H1 (cell line): ENCODE measurements around the gene AGFG2. TPM values are rescaled to one million over a fixed set of nuclear protein-coding genes. Genes with fewer than 3 reads are reported as not detected.

Experiments
- CTCF ChIA-PET: fragments of 300-600 bp; sonication (Branson Sonifier 250); formaldehyde crosslinking; loops from one replicate; lab custom pipeline; 2021; ENCODE audit not compliant: partially characterized antibody; lab: Charles Lee
- POLR2A ChIA-PET: fragments of 300-600 bp; sonication (Branson Sonifier 250); formaldehyde crosslinking; loops from one replicate; lab custom pipeline; 2021; ENCODE audit warnings: inconsistent platforms; ENCODE audit not compliant: partially characterized antibody; lab: Charles Lee
- DNase-seq, 2 experiments: peaks; one replicate each; pipeline versions ENCODE4 v3.0.0 to v3.0.0-alpha.2; 2010 to 2022; ENCODE audit warnings: low spot score in 2 of 2, low read depth in 1 of 2, mixed read lengths in 1 of 2
- FAIRE-seq: peaks from 2 replicates; lab custom pipeline; 2011; peaks lifted over from hg19 to GRCh38; lab: Jason Lieb, UNC
- H2AFZ ChIP-seq: 2 replicates; pipeline ENCODE4 v1.8.1; 2012; ENCODE audit warnings: low read length, inconsistent platforms
- H2AK5ac ChIP-seq: 2 replicates; pipeline ENCODE4 v1.6.1; 2013; ENCODE audit warnings: low read depth, low read length
- H2BK120ac ChIP-seq: replicated peaks from 2 replicates; pipeline ENCODE3; 2013; ENCODE audit warnings: low read depth, low read length, inconsistent platforms
- H2BK12ac ChIP-seq: 2 replicates; pipeline ENCODE4 v1.6.1; 2013; ENCODE audit warnings: low read depth, low read length
- H2BK15ac ChIP-seq: 2 replicates; pipeline ENCODE4 v1.6.1; 2013; ENCODE audit warnings: low read length
- H2BK20ac ChIP-seq: 2 replicates; pipeline ENCODE4 v1.6.1; 2013; ENCODE audit warnings: low read length
- H2BK5ac ChIP-seq: 2 replicates; pipeline ENCODE4 v1.6.1; 2013; ENCODE audit warnings: low read depth, low read length
- H3K14ac ChIP-seq: 2 replicates; pipeline ENCODE4 v1.6.1; 2013; ENCODE audit warnings: inconsistent platforms; ENCODE audit not compliant: insufficient read length
- H3K18ac ChIP-seq: 2 replicates; pipeline ENCODE4 v1.6.1; 2013; ENCODE audit warnings: low read length; ENCODE audit errors: extremely low read depth
- H3K23ac ChIP-seq: 2 replicates; pipeline ENCODE4 v1.6.1; 2013; ENCODE audit warnings: inconsistent platforms; ENCODE audit not compliant: insufficient read length
- H3K23me2 ChIP-seq: 2 replicates; pipeline ENCODE4 v1.6.1; 2013; ENCODE audit warnings: low read depth, low read length
- H3K27ac ChIP-seq: 2 replicates; pipeline ENCODE4 v1.6.1; 2011; ENCODE audit warnings: low read depth, low read length, inconsistent platforms
- H3K27me3 ChIP-seq, 4 experiments: replicated peaks in 1 of 4; 1 replicate in 1 of 4; 2 replicates in 3 of 4; pipeline versions ENCODE4 v1.6.1 to v1.8.1; 2011 to 2013; ENCODE audit warnings: low read length in 3 of 4, mild to moderate bottlenecking in 3 of 4, inconsistent platforms in 2 of 4, mixed read lengths in 2 of 4, moderate library complexity in 1 of 4; ENCODE audit not compliant: control insufficient read depth in 3 of 4, insufficient read depth in 3 of 4; ENCODE audit errors: extremely low read depth in 1 of 4
- H3K36me3 ChIP-seq, 4 experiments: 2 replicates each; pipeline versions ENCODE4 v1.6.1 to v1.8.1; 2011 to 2013; ENCODE audit warnings: mild to moderate bottlenecking in 4 of 4, low read length in 3 of 4, moderate library complexity in 2 of 4, control low read depth in 1 of 4, inconsistent platforms in 1 of 4; ENCODE audit not compliant: insufficient read depth in 4 of 4, control insufficient read depth in 2 of 4
- H3K4ac ChIP-seq: replicated peaks from 2 replicates; pipeline ENCODE3; 2013; ENCODE audit warnings: low read length, low read depth, mixed read lengths, inconsistent platforms; ENCODE audit not compliant: insufficient read length
- H3K4me1 ChIP-seq, 4 experiments: replicated peaks in 1 of 4; 1 replicate in 1 of 4; 2 replicates in 3 of 4; pipeline versions ENCODE4 v1.6.1 to v1.8.1; 2011 to 2013; ENCODE audit warnings: low read length in 3 of 4, inconsistent platforms in 2 of 4, mixed read lengths in 1 of 4; ENCODE audit not compliant: insufficient read depth in 4 of 4, control insufficient read depth in 3 of 4
- H3K4me2 ChIP-seq, 2 experiments: 2 replicates each; pipeline versions ENCODE4 v1.6.1 to v1.8.1; 2011 to 2013; ENCODE audit warnings: low read depth in 2 of 2, low read length in 2 of 2, control low read depth in 1 of 2, inconsistent platforms in 1 of 2, mild to moderate bottlenecking in 1 of 2; ENCODE audit not compliant: insufficient read depth in 1 of 2
- H3K4me3 ChIP-seq, 4 experiments: fragments of 200-600, 300-600 bp in 1 of 4; sonication (generic), shearing (Covaris generic), sonication (Bioruptor Twin) in 1 of 4; 2 replicates each; pipeline versions ENCODE4 v1.5.1 to v1.8.1; 2011 to 2016; ENCODE audit warnings: low read length in 4 of 4, low read depth in 3 of 4, control low read depth in 2 of 4, inconsistent platforms in 2 of 4, mild to moderate bottlenecking in 2 of 4, mixed read lengths in 1 of 4, moderate library complexity in 1 of 4; ENCODE audit not compliant: insufficient read depth in 2 of 4; ENCODE audit errors: extremely low read depth in 1 of 4
- H3K56ac ChIP-seq: replicated peaks from 2 replicates; pipeline ENCODE3; 2013; ENCODE audit warnings: low read depth, mild to moderate bottlenecking, mixed read lengths, low read length, inconsistent platforms; ENCODE audit not compliant: insufficient read length
- H3K79me1 ChIP-seq: 2 replicates; pipeline ENCODE4 v1.6.1; 2013; ENCODE audit warnings: low read depth, low read length, control low read depth
- H3K79me2 ChIP-seq, 2 experiments: 2 replicates each; pipeline versions ENCODE4 v1.6.1 to v1.8.1; 2012 to 2013; ENCODE audit warnings: low read length in 2 of 2, mild to moderate bottlenecking in 2 of 2, inconsistent platforms in 1 of 2; ENCODE audit not compliant: insufficient read depth in 2 of 2, control insufficient read depth in 1 of 2
- H3K9ac ChIP-seq, 4 experiments: replicated peaks in 1 of 4; 1 replicate in 1 of 4; 2 replicates in 3 of 4; pipeline versions ENCODE4 v1.6.1 to v1.8.1; 2011 to 2013; ENCODE audit warnings: low read depth in 3 of 4, low read length in 3 of 4, control low read depth in 2 of 4, mild to moderate bottlenecking in 2 of 4, moderate library complexity in 2 of 4, inconsistent platforms in 1 of 4; ENCODE audit errors: extremely low read depth in 1 of 4
- H3K9me3 ChIP-seq, 2 experiments: 2 replicates each; pipeline versions ENCODE4 v1.6.1 to v1.8.1; 2012 to 2013; ENCODE audit warnings: mild to moderate bottlenecking in 2 of 2, moderate library complexity in 2 of 2, control low read depth in 1 of 2, inconsistent platforms in 1 of 2, low read depth in 1 of 2, low read length in 1 of 2, mixed read lengths in 1 of 2; ENCODE audit not compliant: insufficient read depth in 2 of 2
- H4K20me1 ChIP-seq, 2 experiments: replicated peaks in 1 of 2; 2 replicates each; pipeline versions ENCODE3 to v1.8.1; 2011 to 2013; ENCODE audit warnings: inconsistent platforms in 2 of 2, low read length in 2 of 2, mild to moderate bottlenecking in 1 of 2; ENCODE audit not compliant: insufficient read depth in 2 of 2, control insufficient read depth in 1 of 2
- H4K5ac ChIP-seq: 2 replicates; pipeline ENCODE4 v1.6.1; 2013; ENCODE audit warnings: low read length, low read depth, mixed read lengths, inconsistent platforms; ENCODE audit not compliant: insufficient read length
- H4K8ac ChIP-seq: 2 replicates; pipeline ENCODE4 v1.8.0; 2013; ENCODE audit warnings: mild to moderate bottlenecking, moderate library complexity, low read length, inconsistent platforms; ENCODE audit not compliant: insufficient read depth; ENCODE audit errors: extremely low read depth
- H4K91ac ChIP-seq: replicated peaks from 2 replicates; pipeline ENCODE3; 2013; ENCODE audit warnings: low read length, mixed read lengths, inconsistent platforms; ENCODE audit not compliant: insufficient read length
- CHD1 ChIP-seq: IDR thresholded peaks from 2 replicates; pipeline ENCODE4 v1.6.1; 2012; ENCODE audit warnings: low read depth, low read length, improper control_type of control experiment
- EGR1 ChIP-seq: IDR thresholded peaks from 2 replicates; pipeline ENCODE4 v1.6.1; 2011; ENCODE audit warnings: low read depth, low read length, borderline replicate concordance
- HDAC6 ChIP-seq: IDR thresholded peaks from one replicate; pipeline ENCODE4 v1.7.1; 2012; ENCODE audit warnings: low read depth, mild to moderate bottlenecking, inconsistent platforms, low read length, moderate library complexity
- KDM4A ChIP-seq: IDR thresholded peaks from one replicate; pipeline ENCODE4 v1.7.1; 2012; ENCODE audit warnings: low read depth, mild to moderate bottlenecking, moderate library complexity, low read length, inconsistent platforms; ENCODE audit not compliant: severe bottlenecking
- RXRA ChIP-seq: IDR thresholded peaks from 2 replicates; pipeline ENCODE4 v1.6.1; 2011; ENCODE audit warnings: low read depth, mild to moderate bottlenecking, low read length, moderate library complexity; ENCODE audit not compliant: insufficient read depth
- SAP30 ChIP-seq: fragments of 300-600 bp; sonication (generic); IDR thresholded peaks from 2 replicates; pipeline ENCODE4 v1.7.1; 2012; ENCODE audit warnings: low read length, moderate library complexity, mild to moderate bottlenecking, inconsistent platforms; ENCODE audit not compliant: insufficient read depth, insufficient replicate concordance
- SP1 ChIP-seq: IDR thresholded peaks from 2 replicates; pipeline ENCODE4 v1.6.1; 2011; ENCODE audit warnings: low read depth, low read length
- SUZ12 ChIP-seq: fragments of 200-600 bp; sonication (generic); IDR thresholded peaks from 2 replicates; pipeline ENCODE4 v1.6.1; 2012; ENCODE audit warnings: mild to moderate bottlenecking, inconsistent platforms, low read length, moderate library complexity, mixed read lengths
- TAF1 ChIP-seq: IDR thresholded peaks from 2 replicates; pipeline ENCODE4 v1.6.1; 2011; ENCODE audit warnings: mild to moderate bottlenecking, low read depth, low read length
- TBP ChIP-seq: IDR thresholded peaks from 2 replicates; pipeline ENCODE4 v1.6.1; 2011; ENCODE audit warnings: low read depth, low read length, improper control_type of control experiment
- TEAD4 ChIP-seq: IDR thresholded peaks from 2 replicates; pipeline ENCODE4 v1.6.1; 2012; ENCODE audit warnings: low read depth, low read length, inconsistent platforms, mixed read lengths
- WGBS, 2 experiments: shearing (Covaris generic) in 1 of 2; methylation state at CpG; one replicate each; pipeline versions ENCODE4 v1.1.6 to v1.1.7; 2013 to 2015; ENCODE audit warnings: low lambda C conversion rate in 2 of 2, mixed read lengths in 2 of 2, inconsistent platforms in 1 of 2, low coverage in 1 of 2, missing lambda C conversion rate in 1 of 2; ENCODE audit not compliant: insufficient replicate concordance in 2 of 2, insufficient coverage in 1 of 2, insufficient read length in 1 of 2; ENCODE audit errors: extremely low coverage in 1 of 2, missing lambda C conversion rate in 1 of 2; 5-methylcytosine and 5-hydroxymethylcytosine counted together
- polyA plus RNA-seq, 7 experiments: library from polyadenylated mRNA; depleted of rRNA in 3 of 7; stranded (reverse) in 5 of 7; unstranded in 2 of 7; fragments of >200 nt in 5 of 7; fragments of 200-250 nt in 2 of 7; gene quantifications; 1 replicate in 5 of 7; 2 replicates in 1 of 7; 4 replicates in 1 of 7; pipeline versions ENCODE4 v1.2.1 to v1.2.3, GENCODE V29; 2011 to 2013; ENCODE audit warnings: missing spikeins in 2 of 7, mixed read lengths in 2 of 7
- total RNA-seq: library from RNA; stranded (reverse); fragmentation: NEBNext Ultra II Directional; extraction: Animal tissue kit (Norgen Biotek cat#: 25700); gene quantifications from 2 replicates; pipeline ENCODE4 v1.2.1, GENCODE V29; 2021
- TF ChIP-seq, protein P1 (sequence below): IDR thresholded peaks from 2 replicates; pipeline ENCODE4 v1.6.1; 2012; ENCODE audit warnings: inconsistent platforms

The AGFG2 gene
- total and polyA plus RNA-seq, 2 of the 8 experiments (the other 6 are each of a cell fraction or from before 2014, with no cell fraction given): 7.6 to 11.2 TPM

DNA sequence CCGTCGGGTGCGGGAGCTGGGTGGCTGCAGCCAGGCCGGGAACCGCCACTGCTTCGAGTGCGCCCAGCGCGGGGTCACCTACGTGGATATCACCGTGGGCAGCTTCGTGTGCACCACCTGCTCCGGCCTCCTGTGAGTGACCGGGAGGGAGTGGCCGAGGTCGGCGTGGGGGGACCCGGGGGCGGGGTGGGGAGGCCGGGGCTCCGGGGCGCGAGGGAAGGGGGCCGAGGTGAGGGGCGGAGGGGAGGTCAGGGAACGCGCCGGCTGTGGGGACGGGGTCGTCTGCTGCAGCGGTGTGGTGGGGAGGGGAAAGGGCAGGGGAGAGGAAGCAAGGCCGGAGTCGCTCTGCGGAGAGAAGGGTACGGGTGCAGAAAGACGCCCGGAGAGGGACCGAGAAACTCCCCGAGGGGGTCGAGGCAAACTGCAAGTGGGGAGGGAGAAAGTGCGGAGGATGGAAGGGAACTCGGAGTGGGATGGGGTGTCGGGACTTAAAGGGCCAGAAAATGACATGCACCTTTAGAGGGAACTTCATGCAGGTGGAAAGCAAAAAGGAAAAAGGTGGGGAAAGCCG lies 518 bp downstream of the AGFG2 start:
- H3K27ac ChIP-seq: no peak overlapping the region
- 1% methylated on average over 10 of the region's 44 CpGs; no CpG with 5 or more reads in 1 of the 2 experiments for WGBS, 2 experiments
- H2AK5ac ChIP-seq: no peak overlapping the region
- H2BK20ac ChIP-seq: no peak overlapping the region
- DNase-seq (peak in 1 of 2 experiments; percentile 61), FAIRE-seq (no peak)
- peaks cover 0 to 3% (median 2%) of the 10 kb centered on the region in 4 experiments; a peak in 3 of 7 replicates for H3K27me3 ChIP-seq
- no peaks in the 10 kb centered on the region for H3K36me3 ChIP-seq
- no peak overlapping the region for H2BK120ac ChIP-seq
- H4K5ac ChIP-seq: no peak overlapping the region
- H3K18ac ChIP-seq: no peak overlapping the region
- H4K20me1 ChIP-seq: no peaks in the 10 kb centered on the region
- peaks cover 6 to 30% (median 16%) of the 10 kb centered on the region in 4 experiments; a peak in 4 of 7 replicates for H3K4me1 ChIP-seq
- H4K91ac ChIP-seq: no peak overlapping the region
- H2AFZ ChIP-seq: no peak overlapping the region
- no peak overlapping the region for H2BK12ac ChIP-seq
- H3K14ac ChIP-seq: no peak overlapping the region
- no peaks in the 10 kb centered on the region for H3K9me3 ChIP-seq
- ChIA-PET CTCF (interaction anchor here (0.8 to 26.5 kb wide), 3 partner anchors 16 to 62 kb away, joined by 3 to 341 read pairs (median 5); no protein-coding TSS in a partner anchor), POLR2A (interaction anchor here (0.6 to 2.1 kb wide), 9 partner anchors 10 to 104 kb away, joined by 3 to 12 read pairs (median 4); partner anchors contain the start of genes FBXO24 and LRCH4)
- H3K79me2 ChIP-seq: peaks cover 0 to 25% of the 10 kb centered on the region in 2 experiments; a peak in 2 of 4 replicates
- H3K4me3 ChIP-seq: peak overlapping the region; percentile 70 to 83 (median 77)
- peak overlapping the region; percentile 73; the same call in 1 of the 2 replicates for H4K8ac ChIP-seq
- H3K4ac ChIP-seq: no peak overlapping the region
- no peak overlapping the region for H2BK5ac ChIP-seq
- H3K4me2 ChIP-seq: peak overlapping the region; percentile 60 to 83
- peaks cover 7% of the 10 kb centered on the region for H3K23me2 ChIP-seq
- no peak overlapping the region for H3K23ac ChIP-seq
- H3K9ac ChIP-seq: peak overlapping the region; percentile 17 to 58 (median 23); a peak in 5 of 7 replicates
- H3K56ac ChIP-seq: no peak overlapping the region
- H3K79me1 ChIP-seq: no peaks in the 10 kb centered on the region
- no peak overlapping the region for H2BK15ac ChIP-seq
- no peak for TF ChIP-seq EGR1
- TF ChIP-seq, protein P1, sequence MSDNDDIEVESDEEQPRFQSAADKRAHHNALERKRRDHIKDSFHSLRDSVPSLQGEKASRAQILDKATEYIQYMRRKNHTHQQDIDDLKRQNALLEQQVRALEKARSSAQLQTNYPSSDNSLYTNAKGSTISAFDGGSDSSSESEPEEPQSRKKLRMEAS: no peak
- TF ChIP-seq SUZ12: 0 out of 2 replicates have a peak, but pooled peaks have one; percentile 41
- TF ChIP-seq CHD1: no peak
- TF ChIP-seq KDM4A: peak; percentile 74
- 0 out of 2 replicates have a peak, but pooled peaks have one; percentile 39 for TF ChIP-seq SP1
- no peak for TF ChIP-seq TAF1
- no peak for TF ChIP-seq HDAC6
- TF ChIP-seq TEAD4: no peak
- TF ChIP-seq SAP30: peak; percentile 6
- no peak for TF ChIP-seq TBP
- no peak for TF ChIP-seq RXRA
